Tibial artery (tissue), 4 donors: ENCODE results near the gene MLLT1.

Experiments
- DNase-seq, 2 donors: peaks; one replicate each; pipeline ENCODE4 v3.0.0-alpha.2; 2019
- H3K27ac ChIP-seq, 2 donors: fragments of 200-600 bp; sonication (generic) in 1 of 2; 1 replicate in 1 of 2; 2 replicates in 1 of 2; pipeline ENCODE4 v1.5.1; 2018 to 2019; ENCODE audit warnings: mild to moderate bottlenecking in 1 of 2
- H3K27me3 ChIP-seq, 2 donors: fragments of 200-600 bp; sonication (generic) in 1 of 2; one replicate each; pipeline versions ENCODE4 v1.5.1 to v1.6.0; 2016 to 2019
- H3K36me3 ChIP-seq, 3 donors: fragments of 200-600 bp; sonication (generic) in 2 of 3; one replicate each; pipeline ENCODE4 v1.5.1; 2016 to 2019; ENCODE audit warnings: mild to moderate bottlenecking in 2 of 3
- H3K4me1 ChIP-seq, 4 donors: fragments of 200-600 bp; sonication (generic) in 2 of 4; 1 replicate in 3 of 4; 2 replicates in 1 of 4; pipeline ENCODE4 v1.5.1; 2016 to 2019
- H3K4me3 ChIP-seq, 2 donors: fragments of 200-600 bp; sonication (generic) in 1 of 2; 1 replicate in 1 of 2; 2 replicates in 1 of 2; pipeline ENCODE4 v1.5.1; 2018 to 2019; ENCODE audit warnings: mild to moderate bottlenecking in 2 of 2
- H3K9me3 ChIP-seq, 3 donors: fragments of 200-600 bp; sonication (generic) in 1 of 3; one replicate each; pipeline ENCODE4 v1.5.1; 2016 to 2019
- intact Hi-C: fragments of 100-400 bp; cut with DNase I; formaldehyde crosslinking; loops from one replicate; pipeline ENCODE4 v1.15.0; 2023; ENCODE audit warnings: low total_unique reads
- TF ChIP-seq, protein P1 (sequence below), 2 experiments: fragments of 200-600 bp in 1 of 2; fragments of 450-650 bp in 1 of 2; IDR thresholded peaks; one replicate each; pipeline ENCODE4 v1.5.1; 2017 to 2019; ENCODE audit warnings: antibody characterized with exemption in 2 of 2, mild to moderate bottlenecking in 1 of 2, moderate library complexity in 1 of 2

The MLLT1 gene

DNA sequence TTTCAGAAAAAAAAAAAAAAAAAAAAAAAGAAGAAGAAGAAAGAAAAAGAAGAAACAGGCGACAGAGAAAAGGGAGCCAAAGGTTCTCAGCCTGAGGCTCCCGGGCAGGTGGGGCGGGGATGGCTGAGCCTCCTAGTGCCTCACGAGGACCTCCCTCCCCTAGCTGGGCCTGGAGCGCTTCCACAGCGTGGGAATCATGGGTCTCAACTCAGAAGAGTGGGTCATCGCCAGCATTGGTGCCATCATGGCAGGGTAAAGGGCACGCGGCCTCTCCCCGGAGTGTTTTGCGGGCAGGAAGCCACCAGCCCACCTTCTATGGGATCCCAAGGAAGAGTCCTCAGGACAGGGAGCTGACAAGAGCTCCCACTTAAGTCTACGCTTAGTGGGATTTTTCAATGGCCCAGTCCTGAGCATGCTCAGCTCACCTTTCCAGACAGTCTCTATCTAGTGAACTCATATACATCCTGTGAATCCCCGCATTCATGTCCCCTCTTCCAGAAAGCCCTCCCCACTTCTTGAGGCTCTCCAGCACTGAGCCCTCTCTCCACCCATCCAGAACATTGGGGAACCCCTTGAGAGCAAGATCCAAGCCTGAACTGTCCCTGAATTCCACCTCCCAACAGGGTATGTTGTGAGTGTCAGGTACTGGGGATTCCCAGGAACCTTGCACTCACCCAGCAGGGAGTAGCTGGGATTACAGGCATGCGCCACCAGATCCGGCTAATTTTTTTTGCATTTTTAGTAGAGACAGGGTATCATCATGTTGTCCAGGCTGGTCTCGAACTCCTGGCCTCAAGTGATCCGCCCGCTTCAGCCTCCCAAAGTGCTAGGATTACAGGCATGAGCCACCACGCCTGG, 74.7 kb downstream of the MLLT1 start:
- TF ChIP-seq, protein P1, sequence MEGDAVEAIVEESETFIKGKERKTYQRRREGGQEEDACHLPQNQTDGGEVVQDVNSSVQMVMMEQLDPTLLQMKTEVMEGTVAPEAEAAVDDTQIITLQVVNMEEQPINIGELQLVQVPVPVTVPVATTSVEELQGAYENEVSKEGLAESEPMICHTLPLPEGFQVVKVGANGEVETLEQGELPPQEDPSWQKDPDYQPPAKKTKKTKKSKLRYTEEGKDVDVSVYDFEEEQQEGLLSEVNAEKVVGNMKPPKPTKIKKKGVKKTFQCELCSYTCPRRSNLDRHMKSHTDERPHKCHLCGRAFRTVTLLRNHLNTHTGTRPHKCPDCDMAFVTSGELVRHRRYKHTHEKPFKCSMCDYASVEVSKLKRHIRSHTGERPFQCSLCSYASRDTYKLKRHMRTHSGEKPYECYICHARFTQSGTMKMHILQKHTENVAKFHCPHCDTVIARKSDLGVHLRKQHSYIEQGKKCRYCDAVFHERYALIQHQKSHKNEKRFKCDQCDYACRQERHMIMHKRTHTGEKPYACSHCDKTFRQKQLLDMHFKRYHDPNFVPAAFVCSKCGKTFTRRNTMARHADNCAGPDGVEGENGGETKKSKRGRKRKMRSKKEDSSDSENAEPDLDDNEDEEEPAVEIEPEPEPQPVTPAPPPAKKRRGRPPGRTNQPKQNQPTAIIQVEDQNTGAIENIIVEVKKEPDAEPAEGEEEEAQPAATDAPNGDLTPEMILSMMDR (IDR thresholded peaks at IDR 0.05): no peak
- peak in 1 of 2 donors; percentile 60 for DNase-seq
- H3K4me3 ChIP-seq: no peak overlapping the region
- H3K9me3 ChIP-seq: no peaks in the 10 kb centered on the region
- H3K27ac ChIP-seq: no peak overlapping the region
- no peaks in the 10 kb centered on the region for H3K36me3 ChIP-seq
- intact Hi-C loops: no loop called here
- peaks cover 0 to 5% (median under 1%) of the 10 kb centered on the region in 4 donors for H3K4me1 ChIP-seq
- H3K27me3 ChIP-seq: no peaks in the 10 kb centered on the region

DNA sequence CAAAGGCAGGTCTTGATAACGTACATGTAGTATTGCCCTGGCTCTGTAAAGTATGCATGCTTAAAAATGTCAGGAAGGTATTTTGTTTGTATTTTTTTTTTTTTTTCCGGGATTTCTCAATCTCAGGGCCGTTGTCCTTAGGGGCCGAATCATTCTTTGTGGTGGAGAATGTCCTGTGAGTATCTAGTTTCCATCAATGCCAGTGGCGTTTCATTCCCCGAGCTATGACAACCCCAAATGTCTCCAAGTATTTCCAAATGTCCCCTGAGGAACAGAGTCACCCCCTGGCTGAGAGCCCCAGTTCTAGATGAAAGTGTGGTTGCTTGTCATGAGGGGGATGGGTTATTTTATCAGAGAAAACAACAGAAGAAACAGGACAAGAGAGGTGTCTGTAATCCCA, 75.6 kb downstream of the MLLT1 start:
- DNase-seq: no peak
- H3K4me1 ChIP-seq: peaks cover 0 to 11% (median 2%) of the 10 kb centered on the region in 4 donors
- TF ChIP-seq, protein P1 (IDR thresholded peaks at IDR 0.05): no peak
- intact Hi-C loops: no loop called here
- H3K4me3 ChIP-seq: no peak overlapping the region
- H3K27me3 ChIP-seq: no peaks in the 10 kb centered on the region
- no peaks in the 10 kb centered on the region for H3K36me3 ChIP-seq
- H3K9me3 ChIP-seq: no peaks in the 10 kb centered on the region
- no peak overlapping the region for H3K27ac ChIP-seq

DNA sequence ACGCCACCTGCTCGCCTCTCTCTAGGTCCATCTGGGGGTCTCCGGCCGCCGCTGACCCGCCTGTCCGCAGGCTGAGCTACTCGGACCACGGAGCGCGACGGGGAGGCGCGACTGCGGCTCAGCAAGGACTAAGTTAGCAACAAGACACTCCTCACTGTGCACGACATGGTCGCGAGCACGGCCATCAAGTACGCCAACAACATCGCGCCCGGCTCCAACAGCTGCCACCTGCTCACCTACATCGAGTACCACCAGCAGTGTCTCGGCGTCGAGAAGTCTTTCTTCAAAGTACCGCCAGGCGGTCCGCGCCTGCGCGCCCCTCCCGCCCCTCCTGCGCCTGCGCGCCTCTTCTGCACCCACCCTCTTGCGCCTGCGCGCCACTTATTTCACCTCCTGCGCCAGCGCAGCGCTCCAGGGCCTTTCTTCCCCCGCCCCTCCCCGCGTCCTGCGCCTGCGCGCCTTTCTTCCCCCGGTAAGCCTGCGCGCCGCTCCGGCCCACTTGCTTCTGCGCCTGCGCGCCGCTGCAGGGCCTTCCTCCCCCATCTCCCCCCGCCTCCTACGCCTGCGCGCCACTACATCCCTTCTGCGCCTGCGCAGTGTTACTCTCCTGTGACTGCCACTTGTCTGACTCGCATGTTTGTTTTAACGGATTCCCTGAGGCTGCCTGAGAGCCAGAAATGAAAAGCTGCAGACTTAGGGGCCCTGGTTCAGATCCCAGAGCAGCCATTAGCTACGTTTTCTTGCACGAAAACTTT, 80.4 kb downstream of the MLLT1 start:
- no peaks in the 10 kb centered on the region for H3K9me3 ChIP-seq
- peak overlapping the region; percentile 65 to 71 for H3K4me3 ChIP-seq
- H3K36me3 ChIP-seq: no peaks in the 10 kb centered on the region
- no peaks in the 10 kb centered on the region for H3K27me3 ChIP-seq
- intact Hi-C loops: no loop called here
- H3K4me1 ChIP-seq: peaks cover 0 to 25% (median 9%) of the 10 kb centered on the region in 4 donors
- H3K27ac ChIP-seq: peak overlapping the region; percentile 42 to 70
- peak; percentile 97 to 100 for DNase-seq
- TF ChIP-seq, protein P1 (IDR thresholded peaks at IDR 0.05): peak; percentile 43 to 65

DNA sequence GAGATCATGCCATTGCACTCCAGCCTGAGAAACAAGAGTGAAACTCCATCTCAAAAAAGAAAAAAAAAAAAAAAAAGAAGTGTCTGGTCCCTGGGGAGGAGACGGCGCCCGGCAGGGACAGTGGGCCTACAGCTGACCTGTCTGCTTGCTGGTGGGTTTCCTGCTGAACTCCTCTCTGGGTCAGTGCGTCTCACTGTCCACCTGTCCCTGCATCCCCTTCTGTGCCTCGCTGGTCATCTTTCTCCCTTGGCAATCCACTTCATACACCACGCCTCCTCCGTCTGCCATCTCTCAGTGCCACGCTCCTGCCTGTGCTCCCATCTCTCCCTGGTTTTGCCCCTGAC, 80.9 kb downstream of the MLLT1 start:
- Histone ChIP-seq H3K9me3 (no peaks in the 10 kb centered on the region), H3K27me3 (no peaks in the 10 kb centered on the region), H3K4me3 (peak overlapping the region; percentile 65 to 71), H3K27ac (peak overlapping the region in 1 of 2 donors; percentile 70), H3K4me1 (peaks cover 0 to 25% (median 9%) of the 10 kb centered on the region in 4 donors), H3K36me3 (no peaks in the 10 kb centered on the region)
- TF ChIP-seq, protein P1 (IDR thresholded peaks at IDR 0.05): no peak
- no peak for DNase-seq
- intact Hi-C loops: no loop called here

DNA sequence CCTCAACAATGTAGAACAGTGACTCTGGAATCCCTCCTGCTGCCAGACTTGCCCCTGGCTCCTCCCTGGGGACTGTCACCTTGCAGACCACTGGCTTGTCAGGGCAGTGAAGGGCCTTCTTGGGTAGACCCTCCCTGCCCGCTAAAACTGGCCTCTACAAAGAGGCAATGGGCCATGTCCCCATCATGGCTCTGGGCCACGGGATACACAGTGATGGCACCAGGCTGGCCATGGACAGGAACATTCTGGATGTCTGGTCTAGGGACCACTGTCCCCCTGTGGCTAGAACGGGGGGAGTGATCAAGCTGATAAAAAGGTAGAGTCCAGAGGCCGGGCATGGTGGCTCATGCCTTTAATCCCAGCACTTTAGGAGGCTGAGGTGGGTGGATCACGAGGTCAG, 83.4 kb downstream of the MLLT1 start:
- Histone ChIP-seq H3K4me1 (peaks cover 0 to 20% (median 9%) of the 10 kb centered on the region in 4 donors), H3K9me3 (no peaks in the 10 kb centered on the region), H3K27me3 (no peaks in the 10 kb centered on the region), H3K27ac (no peak overlapping the region), H3K4me3 (no peak overlapping the region), H3K36me3 (no peaks in the 10 kb centered on the region)
- intact Hi-C loops: no loop called here
- DNase-seq: no peak
- TF ChIP-seq, protein P1 (IDR thresholded peaks at IDR 0.05): no peak
